ENCODE measurements around the gene TRPM6.

DNA sequence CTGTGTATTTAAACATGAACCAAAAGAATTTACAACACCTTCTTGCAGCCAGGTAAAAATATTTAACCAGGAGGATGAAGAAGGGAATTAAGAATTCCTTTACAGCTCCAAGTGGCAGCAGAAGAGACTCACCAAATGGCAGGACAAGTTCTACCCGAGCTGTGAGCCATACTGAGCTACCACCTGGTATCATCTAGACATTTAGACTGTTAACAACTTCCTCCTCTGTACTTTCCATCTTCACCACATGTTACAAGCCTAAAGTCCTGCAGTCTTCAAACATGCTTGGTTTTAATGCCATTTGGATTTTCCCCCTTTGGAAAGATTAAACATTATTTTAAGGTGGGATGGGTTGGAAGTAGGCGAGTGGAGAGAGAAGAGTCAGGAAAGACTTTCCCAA is 190.2 kb downstream of the TRPM6 start:
- TF ChIP-seq, protein P1, sequence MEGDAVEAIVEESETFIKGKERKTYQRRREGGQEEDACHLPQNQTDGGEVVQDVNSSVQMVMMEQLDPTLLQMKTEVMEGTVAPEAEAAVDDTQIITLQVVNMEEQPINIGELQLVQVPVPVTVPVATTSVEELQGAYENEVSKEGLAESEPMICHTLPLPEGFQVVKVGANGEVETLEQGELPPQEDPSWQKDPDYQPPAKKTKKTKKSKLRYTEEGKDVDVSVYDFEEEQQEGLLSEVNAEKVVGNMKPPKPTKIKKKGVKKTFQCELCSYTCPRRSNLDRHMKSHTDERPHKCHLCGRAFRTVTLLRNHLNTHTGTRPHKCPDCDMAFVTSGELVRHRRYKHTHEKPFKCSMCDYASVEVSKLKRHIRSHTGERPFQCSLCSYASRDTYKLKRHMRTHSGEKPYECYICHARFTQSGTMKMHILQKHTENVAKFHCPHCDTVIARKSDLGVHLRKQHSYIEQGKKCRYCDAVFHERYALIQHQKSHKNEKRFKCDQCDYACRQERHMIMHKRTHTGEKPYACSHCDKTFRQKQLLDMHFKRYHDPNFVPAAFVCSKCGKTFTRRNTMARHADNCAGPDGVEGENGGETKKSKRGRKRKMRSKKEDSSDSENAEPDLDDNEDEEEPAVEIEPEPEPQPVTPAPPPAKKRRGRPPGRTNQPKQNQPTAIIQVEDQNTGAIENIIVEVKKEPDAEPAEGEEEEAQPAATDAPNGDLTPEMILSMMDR (IDR thresholded peaks at IDR 0.05): no peak
- TF ChIP-seq POLR2A (IDR thresholded peaks at IDR 0.05): no peak
